Erythroblast (primary cell): ENCODE measurements around the gene PPT1.
A peak's percentile ranks its signal among the peaks of the same experiment; 100 is the strongest.

Experiments used
- DNase-seq, 2 experiments: peaks; one replicate each; lab custom pipeline; 2025; lab: John Stamatoyannopoulos, UW
- GATA1 ChIP-seq: IDR thresholded peaks from 2 replicates; pipeline ENCODE4 v1.6.1; 2011; ENCODE audit warnings: low read depth, mild to moderate bottlenecking, control low read depth, low read length, moderate library complexity
- POLR2A ChIP-seq: IDR thresholded peaks from 2 replicates; pipeline ENCODE4 v1.6.1; 2011; ENCODE audit warnings: mild to moderate bottlenecking, low read length

The PPT1 gene

DNA sequence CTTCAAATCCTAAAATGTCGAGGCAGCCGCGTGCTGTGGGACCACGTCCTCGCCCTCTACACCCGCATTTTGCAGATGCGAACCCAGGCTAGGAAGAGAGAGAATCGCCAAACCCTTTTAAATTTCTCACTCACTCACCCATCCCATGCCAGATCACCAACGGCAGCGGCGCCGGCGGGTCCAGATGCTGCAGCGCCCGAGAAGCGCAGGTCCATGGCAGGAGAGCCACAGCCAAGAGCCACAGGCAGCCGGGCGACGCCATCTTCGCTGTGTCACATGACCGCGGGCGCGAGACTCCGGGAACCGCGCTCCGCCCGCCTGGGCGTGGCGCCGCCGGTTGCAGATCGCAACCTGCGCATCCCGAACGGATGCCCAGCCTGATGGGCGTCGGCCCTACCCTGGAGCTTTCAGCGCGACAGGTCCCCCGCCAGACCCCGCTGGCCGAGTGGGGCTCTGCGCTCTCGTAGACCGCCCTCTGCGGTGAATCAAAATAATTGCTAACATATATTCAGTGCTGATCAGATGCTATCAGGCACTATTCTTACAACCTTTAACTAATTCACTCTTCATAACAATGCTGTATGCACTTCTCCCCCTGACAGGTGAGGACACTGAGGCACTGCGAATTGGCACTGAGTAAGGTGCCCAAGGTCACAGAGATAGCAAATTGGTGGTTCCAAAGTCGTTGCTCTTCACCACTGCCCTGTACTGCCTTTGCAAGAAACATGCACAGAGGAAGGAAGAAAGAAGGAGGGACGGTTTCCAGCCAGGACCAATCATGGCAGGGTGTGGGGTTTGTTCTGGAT is at the start of gene PPT1:
Gene PPT1 (minus strand): TSS at position 276 of the 806 bp plus-strand sequence. CDS start 14 bp downstream, at position 262.
- peak; percentile 83 to 86 for DNase-seq
- TF ChIP-seq GATA1 (no peak), POLR2A (peak; percentile 65)

DNA sequence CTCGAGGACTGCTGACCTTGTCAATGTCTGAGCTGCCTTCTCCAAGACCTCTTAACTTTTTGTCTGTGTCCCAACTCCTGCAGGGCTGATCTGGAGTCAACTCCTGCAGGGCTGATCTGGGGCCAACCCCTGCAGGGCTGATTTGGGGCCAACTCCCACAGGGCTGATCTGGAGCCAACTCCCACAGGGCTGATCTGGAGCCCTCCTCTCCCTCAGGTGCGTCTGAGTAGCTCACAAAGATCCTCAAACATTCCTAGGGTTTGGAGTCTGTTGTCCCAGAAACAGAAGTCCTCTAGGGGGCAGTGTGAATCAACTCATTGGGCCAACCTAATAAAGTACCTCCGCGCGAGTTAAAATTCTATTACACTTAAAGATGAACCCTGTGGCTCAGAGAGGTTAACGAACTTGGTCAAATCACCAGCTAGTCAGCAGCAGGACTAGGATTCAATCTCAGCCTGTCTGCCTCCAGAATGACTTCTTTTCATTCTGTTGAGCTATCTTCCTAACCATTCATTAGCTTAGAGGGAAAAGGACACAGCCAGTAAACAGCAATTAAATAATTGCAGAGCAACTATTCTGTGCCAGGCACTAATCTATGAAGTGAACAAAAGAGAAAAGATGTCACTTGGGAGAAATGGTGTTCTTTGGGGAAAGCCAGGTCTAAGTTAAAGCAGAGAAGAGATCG is 47.0 kb upstream of the PPT1 start:
- no peak for TF ChIP-seq POLR2A
- TF ChIP-seq GATA1: no peak
- DNase-seq: peak; percentile 69 to 86

DNA sequence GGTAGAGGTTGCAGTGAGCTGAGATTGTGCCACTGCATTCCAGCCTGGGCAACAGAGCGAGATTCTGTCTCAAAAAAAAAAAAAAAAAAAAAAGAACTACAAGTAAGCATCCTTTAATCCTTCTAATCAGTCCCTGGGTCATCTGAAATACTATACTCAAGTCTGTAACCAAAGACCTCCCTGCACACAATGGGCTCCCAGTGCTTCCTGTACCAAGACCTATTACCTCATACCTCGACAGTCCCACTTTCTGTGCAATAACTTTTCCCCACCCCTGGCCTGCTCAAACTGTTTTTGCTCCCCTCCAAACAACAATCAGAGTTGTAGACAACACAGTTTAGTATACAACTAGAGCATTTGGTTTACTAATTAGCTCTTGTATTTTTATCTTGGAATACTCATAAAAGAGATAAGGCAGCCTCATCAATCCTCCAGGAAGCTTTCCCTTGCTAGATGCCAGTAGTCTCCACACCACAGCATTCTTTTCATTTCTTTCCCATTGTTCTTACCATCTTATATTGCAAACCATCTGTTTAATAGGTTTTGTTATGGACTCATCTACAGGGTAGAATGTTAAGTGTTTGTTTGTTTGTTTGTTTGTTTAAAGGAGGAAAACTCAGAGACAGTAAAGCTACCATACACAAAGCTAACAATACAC is 45.0 kb upstream of the PPT1 start:
- DNase-seq: no peak
- TF ChIP-seq GATA1 (no peak), POLR2A (no peak)

DNA sequence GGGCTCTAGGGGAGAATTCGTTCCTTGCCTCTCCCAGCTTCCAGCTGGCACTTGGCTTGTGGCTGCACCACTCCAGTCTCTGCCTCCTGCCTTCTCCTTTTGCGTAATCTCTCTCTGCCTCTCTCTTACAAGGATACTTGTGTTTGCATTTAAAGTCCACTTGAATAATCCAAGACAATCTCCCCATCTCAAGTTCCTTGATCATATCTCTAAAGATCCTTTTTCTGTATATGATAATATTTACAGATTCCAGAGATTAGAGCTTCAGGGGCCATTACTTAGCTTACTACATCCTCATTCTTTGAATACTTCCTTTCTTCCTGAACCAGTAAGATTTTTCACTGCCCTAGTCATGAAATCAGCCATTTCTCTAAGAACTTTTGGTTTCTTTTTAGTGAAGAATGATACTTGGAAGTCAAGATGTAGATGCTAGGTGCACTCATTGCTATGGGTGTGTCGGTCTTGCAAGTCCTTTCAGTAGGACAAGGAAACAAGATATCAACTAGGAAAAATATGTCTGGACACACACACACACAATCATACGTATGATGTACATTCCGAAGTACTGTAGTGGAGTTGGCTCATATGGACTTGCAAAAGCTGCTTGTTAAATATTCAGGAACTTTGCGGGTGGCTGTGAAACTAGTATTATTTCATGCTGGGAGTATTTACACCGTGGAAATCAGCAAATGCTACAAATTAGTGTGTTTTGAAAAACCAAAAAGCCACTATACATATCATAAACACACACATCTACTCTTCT is 43.3 kb upstream of the PPT1 start:
- no peak for DNase-seq
- no peak for TF ChIP-seq GATA1
- no peak for TF ChIP-seq POLR2A

DNA sequence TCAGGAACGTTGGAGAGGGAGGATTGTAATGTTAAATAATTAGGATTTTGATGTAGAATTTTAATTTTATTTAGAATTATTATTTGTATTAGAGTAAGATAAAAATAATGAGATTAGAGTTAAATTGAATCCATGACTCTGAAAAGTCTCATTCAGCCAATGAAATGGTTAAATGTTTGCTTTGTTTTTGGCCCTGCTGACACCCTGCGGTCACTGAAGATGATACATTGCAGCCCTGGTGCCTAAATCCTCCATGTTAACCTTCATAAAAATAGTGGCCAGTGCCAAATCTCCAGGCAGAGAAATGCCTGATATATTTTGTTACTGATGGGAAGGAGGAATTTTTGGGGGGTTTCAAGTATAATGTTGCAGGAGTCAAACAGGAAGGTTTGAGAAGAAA is 36.8 kb upstream of the PPT1 start:
- no peak for DNase-seq
- TF ChIP-seq POLR2A: no peak
- no peak for TF ChIP-seq GATA1

DNA sequence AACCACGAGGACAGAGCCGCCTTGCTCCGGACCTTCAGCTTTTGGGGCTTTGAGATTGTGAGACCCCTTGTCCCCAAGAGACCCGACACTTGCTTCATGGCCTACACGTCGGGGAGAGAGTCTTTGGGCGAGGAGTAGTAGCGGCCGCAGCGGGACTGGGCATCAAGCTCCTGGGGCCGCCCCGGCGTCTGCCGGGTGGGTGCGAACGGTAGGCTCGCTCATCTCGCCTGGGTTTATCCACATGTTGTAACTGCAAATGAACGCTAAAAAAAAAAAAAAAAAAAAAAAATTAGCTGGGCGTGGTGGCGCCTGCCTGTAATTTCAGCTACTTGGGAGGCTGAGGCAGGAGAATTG is 36.2 kb upstream of the PPT1 start:
- TF ChIP-seq GATA1: no peak
- no peak for TF ChIP-seq POLR2A
- no peak for DNase-seq

DNA sequence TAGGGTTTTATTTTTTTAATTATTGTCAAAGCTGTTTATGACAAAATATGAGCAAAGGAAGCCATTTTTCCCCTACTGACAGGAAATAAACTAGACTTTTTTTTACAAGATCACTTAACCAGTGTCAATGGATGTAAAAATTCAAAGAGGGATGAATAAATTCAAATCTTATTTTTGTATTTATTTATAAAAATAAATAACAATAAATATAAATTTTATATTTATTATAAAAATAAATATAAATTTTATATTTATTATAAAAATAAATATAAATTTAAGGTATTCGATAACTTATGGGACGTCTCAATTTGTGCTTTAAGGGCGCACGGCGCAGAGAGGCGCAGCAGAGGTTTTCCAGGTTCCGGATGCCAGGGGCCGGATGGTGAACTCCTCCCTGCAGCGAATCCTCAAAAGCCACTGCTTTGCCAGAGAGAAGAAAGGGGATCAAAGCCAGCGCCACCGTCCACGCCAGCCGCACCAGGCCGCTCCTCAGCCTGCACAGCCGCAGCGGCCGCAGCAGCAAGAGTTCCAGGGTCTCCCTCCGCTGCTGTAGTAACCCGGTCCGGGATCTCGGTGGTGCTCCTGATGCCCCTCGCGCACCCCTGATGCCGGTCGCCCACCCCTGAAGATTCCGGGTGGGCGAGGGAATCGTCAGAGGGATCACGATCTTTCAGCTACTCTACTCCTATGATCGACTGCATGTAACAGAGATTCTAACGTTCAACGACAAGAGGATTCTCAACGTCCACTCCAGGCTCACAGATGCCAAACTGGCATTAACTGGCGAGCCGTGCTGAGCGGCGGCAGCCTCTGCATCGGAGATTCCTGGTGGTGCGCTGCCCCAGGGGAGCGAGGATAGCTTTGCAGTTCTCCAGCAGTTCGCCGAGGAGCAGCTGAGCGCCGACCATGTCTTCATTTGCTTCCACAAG is 35.6 kb upstream of the PPT1 start:
- TF ChIP-seq GATA1: no peak
- DNase-seq: no peak

DNA sequence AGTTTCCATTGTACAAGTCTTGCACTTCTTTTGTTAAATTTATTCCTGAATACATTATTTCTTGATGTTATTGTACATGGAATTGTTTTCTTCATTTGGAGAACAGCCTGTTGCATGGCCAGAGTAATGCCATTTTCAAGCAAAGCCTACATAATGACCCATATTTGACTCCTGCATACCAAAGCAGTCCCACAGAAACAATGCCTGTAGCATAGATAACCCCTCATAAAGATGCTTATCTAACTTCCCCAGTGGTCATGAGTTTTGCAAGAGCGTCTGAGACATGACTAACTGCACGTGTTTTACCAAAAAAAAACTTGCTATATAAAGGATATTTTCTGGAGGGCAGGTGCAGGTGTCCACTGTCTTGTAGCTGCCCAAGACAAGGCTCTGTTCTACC is 33.8 kb upstream of the PPT1 start:
- DNase-seq: peak; percentile 17 to 70
- no peak for TF ChIP-seq GATA1
- TF ChIP-seq POLR2A: no peak

DNA sequence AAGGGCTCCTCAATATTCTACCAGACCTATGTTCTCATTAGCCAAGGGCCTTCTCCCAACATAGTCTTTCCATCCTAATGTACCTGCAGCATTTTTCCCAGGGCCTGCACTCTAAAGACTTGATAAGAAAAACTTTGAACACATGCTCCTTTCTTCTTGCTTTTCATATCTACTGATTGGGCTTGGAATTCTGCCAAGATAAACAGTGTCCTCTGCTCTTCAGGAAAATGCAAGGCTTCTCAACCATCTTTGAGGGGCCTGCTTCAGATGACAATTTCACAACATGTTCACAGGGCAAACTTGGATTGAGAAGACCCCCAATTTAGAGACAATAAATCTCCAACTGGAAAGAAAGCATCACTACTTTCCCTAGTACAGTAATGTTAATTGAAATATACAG is 25.8 kb upstream of the PPT1 start:
- DNase-seq: peak; percentile 44 to 65
- TF ChIP-seq GATA1: no peak
- TF ChIP-seq POLR2A: no peak

DNA sequence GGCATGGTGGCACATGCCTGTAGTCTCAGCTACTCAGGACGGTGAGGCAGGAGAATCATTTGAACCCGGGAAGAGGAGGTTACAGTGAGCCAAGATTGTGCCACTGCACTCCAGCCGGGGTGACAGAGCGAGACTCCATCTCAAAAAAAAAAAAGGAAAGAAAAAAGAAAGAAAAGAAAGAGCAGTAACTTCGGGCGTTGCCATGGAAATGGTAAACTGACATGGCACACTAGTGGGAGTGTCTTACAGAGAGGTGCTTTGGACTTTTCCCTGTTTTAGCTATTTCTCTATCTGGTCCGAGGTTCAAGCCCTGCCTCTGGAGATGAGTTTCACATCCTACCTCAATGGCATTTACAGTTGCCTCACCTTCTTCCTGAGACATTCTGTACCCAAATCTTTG is 23.1 kb upstream of the PPT1 start:
- TF ChIP-seq POLR2A (no peak), GATA1 (no peak)
- no peak for DNase-seq

DNA sequence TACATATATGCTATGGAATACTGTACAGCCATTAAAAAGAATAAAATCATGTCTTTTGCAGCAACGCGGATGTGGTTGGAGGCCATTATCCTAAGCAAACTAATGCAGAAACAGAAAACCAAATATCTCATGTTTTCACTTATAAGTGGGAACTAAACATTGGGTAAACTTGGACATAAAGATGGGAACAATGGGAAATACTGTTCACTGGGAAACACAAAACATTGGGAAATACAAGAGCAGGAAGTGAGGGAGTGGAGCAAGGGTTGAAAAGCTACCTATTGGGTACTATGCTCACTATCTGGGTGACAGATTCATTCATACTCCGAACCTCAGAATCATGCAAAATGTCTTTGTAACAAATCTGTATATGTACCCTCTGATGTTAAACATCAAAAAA is 17.3 kb upstream of the PPT1 start:
- no peak for DNase-seq
- TF ChIP-seq GATA1: no peak
- no peak for TF ChIP-seq POLR2A

DNA sequence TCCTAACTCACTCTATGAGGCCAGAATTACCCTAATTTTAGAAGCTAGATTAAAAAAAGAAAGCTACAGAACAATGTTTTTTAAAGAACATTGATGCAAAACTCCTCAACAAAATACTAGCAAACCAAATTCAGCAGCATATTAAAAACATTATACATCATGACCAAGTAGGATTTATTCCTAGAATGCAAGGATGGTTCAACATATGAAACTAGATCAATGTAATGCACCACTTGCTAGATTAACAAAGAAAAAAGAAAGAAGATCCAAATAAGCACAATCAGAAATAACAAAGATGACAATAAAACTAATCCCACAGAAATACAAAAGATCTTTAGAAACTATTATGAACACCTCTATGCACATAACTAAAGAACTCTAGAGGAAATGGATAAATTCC is 13.3 kb upstream of the PPT1 start:
- no peak for DNase-seq
- TF ChIP-seq GATA1 (no peak), POLR2A (no peak)
